COLO829 (cell line): Measurements from ENCODE around the gene DNAJC21.

Source experiments
- DNase-seq: peaks from one replicate; pipeline ENCODE4 v3.0.0; 2012; ENCODE audit warnings: low spot score

The DNAJC21 gene

GRCh38 chr5:34982823-34983222, 53.5 kb downstream of the DNAJC21 start:
- no peak for DNase-seq

DNA sequence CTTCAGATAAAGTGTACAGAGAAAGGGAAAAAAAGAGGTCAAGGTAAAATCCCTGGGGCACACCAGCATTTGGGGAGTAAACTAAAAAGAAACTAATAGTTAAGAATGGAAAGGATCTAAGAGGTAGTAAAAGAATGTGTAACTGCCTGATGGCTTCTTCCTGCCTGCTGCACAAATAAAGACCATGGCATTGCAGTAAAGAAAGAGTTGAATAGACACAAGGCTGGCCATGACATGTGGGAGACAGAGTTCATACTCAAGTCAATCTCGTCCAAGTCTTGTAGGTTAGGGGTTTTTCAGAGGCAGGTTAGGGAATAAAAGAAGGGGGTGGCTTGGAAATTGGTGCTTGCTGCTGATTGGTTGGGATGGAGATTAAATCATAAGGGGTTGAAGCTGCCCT, 57.6 kb downstream of the DNAJC21 start:
- DNase-seq: no peak

DNA sequence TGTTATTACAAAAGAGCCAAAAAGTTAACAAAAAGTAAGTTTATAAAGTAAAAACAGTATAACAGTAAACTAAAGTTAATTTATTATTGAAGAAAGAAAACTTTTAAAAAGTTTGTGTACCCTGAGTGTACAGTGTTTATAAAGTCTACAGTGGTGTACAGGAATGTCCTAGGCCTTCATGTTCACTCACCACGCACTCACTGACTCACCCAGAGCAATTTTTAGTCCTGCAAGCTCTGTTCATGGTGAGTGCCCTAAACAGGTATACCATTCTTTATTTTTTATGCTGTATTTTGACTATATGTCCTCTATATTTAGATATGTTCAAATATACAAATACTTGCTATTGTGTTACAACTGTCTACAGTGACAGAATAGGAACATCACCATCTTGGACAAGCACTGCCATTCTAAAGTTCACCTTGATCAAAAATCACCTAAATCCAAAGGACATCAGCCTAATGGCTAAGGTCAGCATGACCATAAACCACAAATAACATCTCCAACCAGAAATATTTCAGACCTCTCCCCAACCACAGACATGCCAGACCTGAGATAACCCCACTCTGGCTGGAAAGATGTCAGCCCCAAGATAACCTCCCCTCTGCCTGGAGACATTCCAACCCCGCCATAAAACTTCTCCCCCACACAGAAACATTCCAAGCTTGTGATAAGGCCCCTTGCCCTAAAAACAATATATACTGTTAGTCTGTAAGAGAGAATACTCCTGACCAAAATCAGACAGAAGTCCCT, 62.3 kb downstream of the DNAJC21 start:
- no peak for DNase-seq

DNA sequence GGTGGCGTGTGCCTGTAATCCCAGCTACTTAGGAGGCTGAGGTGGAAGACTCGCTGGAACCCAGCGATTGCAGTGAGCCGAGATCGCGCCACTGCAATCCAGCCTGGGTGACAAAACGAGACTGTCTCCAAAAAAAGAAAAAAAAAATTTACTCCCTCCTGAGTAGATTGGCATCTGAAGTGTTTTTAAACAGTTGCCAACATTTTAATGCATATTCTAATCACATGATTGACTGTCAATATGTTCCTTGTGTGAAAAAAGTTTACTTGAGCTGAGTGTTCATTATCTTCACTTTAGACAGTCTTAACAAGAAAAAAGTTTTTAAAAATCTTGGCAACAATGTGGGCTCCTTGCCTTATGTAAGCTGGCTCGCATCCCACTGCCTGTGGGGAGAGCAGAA, 64.6 kb downstream of the DNAJC21 start:
- no peak for DNase-seq

DNA sequence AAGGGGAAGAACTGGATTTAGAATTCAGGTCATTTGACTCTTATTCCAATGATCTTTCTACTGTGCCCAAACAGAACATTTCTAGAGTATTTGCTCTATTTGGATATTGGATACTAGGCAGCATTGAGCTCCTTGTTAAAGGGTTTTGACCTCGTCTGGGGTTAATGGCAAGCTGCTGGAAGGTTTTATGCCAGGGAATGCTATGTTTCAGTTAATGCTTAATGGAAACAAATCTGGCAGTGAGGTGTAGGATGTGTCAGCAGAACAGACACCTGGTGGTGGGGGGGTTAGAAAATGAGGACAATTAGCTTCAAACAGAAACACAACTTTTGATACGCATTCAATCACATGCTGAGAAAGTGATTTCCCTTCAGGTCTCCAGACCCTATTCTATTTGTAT, 66.9 kb downstream of the DNAJC21 start:
- DNase-seq: no peak

DNA sequence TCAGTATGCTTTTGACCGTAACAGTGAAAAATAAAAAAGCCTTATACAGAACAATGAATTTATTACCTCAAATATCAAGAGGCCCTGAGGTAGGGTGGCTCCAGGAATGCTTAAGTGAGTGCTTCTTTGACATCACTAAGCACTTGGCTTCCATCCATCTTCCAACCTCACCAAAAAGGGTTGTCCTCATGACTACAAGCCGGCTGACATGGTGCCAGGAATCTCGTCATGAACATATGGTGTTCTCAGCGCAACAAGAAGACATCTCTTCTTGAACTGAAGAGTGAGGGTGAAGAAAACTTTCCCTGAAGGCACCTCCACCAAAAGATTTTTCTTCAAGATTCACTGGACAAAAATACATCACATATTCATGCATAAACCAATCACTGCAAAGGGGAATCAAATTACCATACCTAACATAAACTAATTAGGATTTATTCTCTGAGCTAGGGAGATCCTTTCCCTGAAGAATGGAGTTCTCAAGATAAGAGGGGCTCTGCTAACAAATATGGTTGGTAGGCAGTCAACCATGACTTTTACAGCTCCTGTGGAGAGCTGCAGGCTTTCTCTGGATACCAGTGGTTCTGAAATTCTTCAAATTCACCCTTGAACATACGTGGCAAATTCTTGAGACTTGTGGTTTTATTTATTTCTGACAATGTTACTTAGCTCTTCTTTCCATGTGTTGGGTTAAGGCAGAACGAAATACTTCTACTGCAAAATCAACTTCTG, 68.9 kb downstream of the DNAJC21 start:
- no peak for DNase-seq

DNA sequence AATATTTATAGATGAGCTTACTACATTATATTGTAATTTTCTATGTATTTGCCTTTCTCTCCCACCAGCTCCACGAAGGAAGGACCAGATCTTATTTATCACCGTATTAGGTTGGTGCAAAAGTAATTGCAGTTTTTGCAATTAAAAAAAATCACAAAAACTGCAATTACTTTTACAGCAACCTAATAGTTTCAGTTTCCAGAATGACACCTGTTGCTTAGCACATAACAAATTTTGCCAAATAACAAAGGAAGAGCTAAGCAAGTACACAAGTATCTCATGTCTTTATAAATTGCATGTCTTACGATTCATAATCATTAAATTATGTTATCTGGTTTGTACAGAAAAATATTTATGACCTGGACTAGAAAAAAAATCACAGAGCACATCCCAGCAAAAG, 72.5 kb downstream of the DNAJC21 start:
- no peak for DNase-seq

- no peak for DNase-seq
These were observed 73.1 kb downstream of the DNAJC21 start for GRCh38 chr5:35002459-35002858.

- peak; percentile 61 for DNase-seq
These were observed 73.9 kb downstream of the DNAJC21 start for GRCh38 chr5:35003018-35003957.

- no peak for DNase-seq
These were observed 74.8 kb downstream of the DNAJC21 start for GRCh38 chr5:35004200-35004599.

DNA sequence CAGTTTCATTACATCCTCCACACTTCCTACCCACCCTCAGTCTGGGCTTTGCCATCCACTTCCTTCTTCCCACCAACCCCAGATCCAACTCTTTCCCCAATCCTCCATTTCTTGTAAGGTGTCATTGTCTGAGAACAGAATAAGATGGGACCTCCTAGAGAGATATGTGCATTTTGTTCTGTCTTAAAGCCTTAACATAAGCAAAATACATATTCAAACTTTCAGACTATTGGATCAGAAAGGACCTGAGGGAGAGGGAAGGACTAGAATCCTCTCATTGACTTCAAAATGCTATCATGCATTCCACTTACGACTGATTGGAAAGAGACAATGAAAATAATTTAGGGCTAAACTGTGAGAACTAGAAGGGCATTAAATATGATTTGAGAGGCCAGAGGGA, 75.4 kb downstream of the DNAJC21 start:
- DNase-seq: no peak
